Stimulated activated naive B cell treated with anti-CD40 and anti-IgM and Interleukin-4, amounts not matched to agents 10 μg/mL and 1 μg/mL and 100 μg/mL, for 72 hours (primary cell): ENCODE results near the gene TFDP2.
A peak's percentile ranks its signal among the peaks of the same experiment; 100 is the strongest.

ENCODE experiments used
- ATAC-seq, 2 donors: fragments of 150-1000 bp; cut with Tn5 transposase; replicated peaks; 2 replicates each; pipeline ENCODE4 v1.10.0; 2021; ENCODE audit warnings: moderate library complexity in 1 of 2
- DNase-seq: peaks from one replicate; pipeline ENCODE4 v3.0.0; 2021
- H3K27ac Mint-ChIP-seq: one replicate; pipeline ENCODE4 v1.8.0; 2022; ENCODE audit warnings: mild to moderate bottlenecking, mixed read lengths
- H3K27me3 Mint-ChIP-seq, 2 donors: one replicate each; pipeline ENCODE4 v1.8.0; 2022; ENCODE audit warnings: mixed read lengths in 2 of 2
- H3K36me3 Mint-ChIP-seq, 2 donors: one replicate each; pipeline ENCODE4 v1.8.0; 2022; ENCODE audit warnings: mixed read lengths in 2 of 2, mild to moderate bottlenecking in 1 of 2
- H3K4me1 Mint-ChIP-seq, 2 donors: one replicate each; pipeline ENCODE4 v1.8.0; 2022; ENCODE audit warnings: mixed read lengths in 2 of 2, mild to moderate bottlenecking in 1 of 2
- H3K4me3 Mint-ChIP-seq, 2 donors: one replicate each; pipeline ENCODE4 v1.8.0; 2022; ENCODE audit warnings: mild to moderate bottlenecking in 2 of 2, mixed read lengths in 2 of 2, moderate library complexity in 1 of 2
- H3K9me3 Mint-ChIP-seq, 2 donors: one replicate each; pipeline ENCODE4 v1.8.0; 2022; ENCODE audit warnings: mixed read lengths in 2 of 2, mild to moderate bottlenecking in 1 of 2

Gene TFDP2

GRCh38 chr3:141965471-141965870 is 183.9 kb downstream of the TFDP2 start:
- DNase-seq (no peak), ATAC-seq (no peak)
- no peaks in the 10 kb centered on the region for H3K27me3 Mint-ChIP-seq
- no peak overlapping the region for H3K4me3 Mint-ChIP-seq
- H3K9me3 Mint-ChIP-seq, result no peaks in the 10 kb centered on the region
- no peaks in the 10 kb centered on the region for H3K4me1 Mint-ChIP-seq
- peaks cover 8 to 15% of the 10 kb centered on the region in 2 donors for H3K36me3 Mint-ChIP-seq
- no peak overlapping the region for H3K27ac Mint-ChIP-seq

GRCh38 chr3:141963301-141963700 is 186.0 kb downstream of the TFDP2 start:
- H3K4me3 Mint-ChIP-seq, result no peak overlapping the region
- no peak overlapping the region for H3K27ac Mint-ChIP-seq
- no peak for ATAC-seq
- H3K27me3 Mint-ChIP-seq, result no peaks in the 10 kb centered on the region
- peaks cover 11 to 19% of the 10 kb centered on the region in 2 donors for H3K36me3 Mint-ChIP-seq
- no peaks in the 10 kb centered on the region for H3K9me3 Mint-ChIP-seq
- no peak for DNase-seq
- H3K4me1 Mint-ChIP-seq, result no peaks in the 10 kb centered on the region

- Mint-ChIP-seq H3K27ac (no peak overlapping the region), H3K9me3 (no peaks in the 10 kb centered on the region), H3K36me3 (peaks cover 4 to 25% of the 10 kb centered on the region in 2 donors), H3K4me3 (no peak overlapping the region), H3K4me1 (no peaks in the 10 kb centered on the region), H3K27me3 (no peaks in the 10 kb centered on the region)
- no peak for ATAC-seq
- DNase-seq, result no peak
These were observed 188.6 kb downstream of the TFDP2 start for GRCh38 chr3:141960731-141961130.

- Mint-ChIP-seq H3K4me3 (no peak overlapping the region), H3K9me3 (no peaks in the 10 kb centered on the region), H3K4me1 (peaks cover 4 to 6% of the 10 kb centered on the region in 2 donors), H3K36me3 (peaks cover 3 to 25% of the 10 kb centered on the region in 2 donors), H3K27ac (no peak overlapping the region), H3K27me3 (no peaks in the 10 kb centered on the region)
- no peak for DNase-seq
- ATAC-seq, result no peak
These were observed 189.5 kb downstream of the TFDP2 start for GRCh38 chr3:141959589-141960554.

GRCh38 chr3:141955175-141955574 is 194.2 kb downstream of the TFDP2 start:
- ATAC-seq (no peak), DNase-seq (no peak)
- H3K4me3 Mint-ChIP-seq, result no peak overlapping the region
- peaks cover 6 to 30% of the 10 kb centered on the region in 2 donors for H3K36me3 Mint-ChIP-seq
- H3K4me1 Mint-ChIP-seq, result peaks cover 9 to 17% of the 10 kb centered on the region in 2 donors
- H3K9me3 Mint-ChIP-seq, result no peaks in the 10 kb centered on the region
- peak overlapping the region; percentile 16 for H3K27ac Mint-ChIP-seq
- H3K27me3 Mint-ChIP-seq, result no peaks in the 10 kb centered on the region

- no peaks in the 10 kb centered on the region for H3K27me3 Mint-ChIP-seq
- no peak for DNase-seq
- H3K9me3 Mint-ChIP-seq, result no peaks in the 10 kb centered on the region
- peaks cover 11 to 18% of the 10 kb centered on the region in 2 donors for H3K4me1 Mint-ChIP-seq
- H3K4me3 Mint-ChIP-seq, result no peak overlapping the region
- no peak overlapping the region for H3K27ac Mint-ChIP-seq
- ATAC-seq, result no peak
- H3K36me3 Mint-ChIP-seq, result peaks cover 8 to 25% of the 10 kb centered on the region in 2 donors
These were observed 196.7 kb downstream of the TFDP2 start for GRCh38 chr3:141952611-141953010.

- peak; percentile 31 to 77 for ATAC-seq
These were observed 198.5 kb downstream of the TFDP2 start for GRCh38 chr3:141950572-141951493.

GRCh38 chr3:141949972-141950371 is 199.4 kb downstream of the TFDP2 start:
- Mint-ChIP-seq H3K27me3 (no peaks in the 10 kb centered on the region), H3K27ac (no peak overlapping the region), H3K4me1 (peaks cover 7 to 13% of the 10 kb centered on the region in 2 donors), H3K4me3 (no peak overlapping the region), H3K36me3 (peaks cover 8 to 19% of the 10 kb centered on the region in 2 donors), H3K9me3 (no peaks in the 10 kb centered on the region)
- DNase-seq (no peak), ATAC-seq (peak in 1 of 2 donors; percentile 62)

More at GRCh38 chr3:141950572-141951493, 198.5 kb downstream of the TFDP2 start:
- Mint-ChIP-seq H3K4me1 (peaks cover 11 to 18% of the 10 kb centered on the region in 2 donors), H3K27ac (no peak overlapping the region), H3K4me3 (no peak overlapping the region), H3K9me3 (no peaks in the 10 kb centered on the region), H3K36me3 (peaks cover 8 to 19% of the 10 kb centered on the region in 2 donors), H3K27me3 (no peaks in the 10 kb centered on the region)
- DNase-seq, result no peak

GRCh38 chr3:141949399-141949798 is 199.9 kb downstream of the TFDP2 start:
- DNase-seq (no peak), ATAC-seq (no peak)
- no peaks in the 10 kb centered on the region for H3K27me3 Mint-ChIP-seq
- no peak overlapping the region for H3K27ac Mint-ChIP-seq
- H3K4me1 Mint-ChIP-seq, result peaks cover 7 to 13% of the 10 kb centered on the region in 2 donors
- peaks cover 8 to 19% of the 10 kb centered on the region in 2 donors for H3K36me3 Mint-ChIP-seq
- H3K9me3 Mint-ChIP-seq, result no peaks in the 10 kb centered on the region
- H3K4me3 Mint-ChIP-seq, result no peak overlapping the region

- DNase-seq (no peak), ATAC-seq (no peak)
- H3K4me3 Mint-ChIP-seq, result no peak overlapping the region
- peaks cover 2 to 16% of the 10 kb centered on the region in 2 donors for H3K4me1 Mint-ChIP-seq
- H3K27ac Mint-ChIP-seq, result no peak overlapping the region
- peaks cover 5 to 6% of the 10 kb centered on the region in 2 donors for H3K36me3 Mint-ChIP-seq
- no peaks in the 10 kb centered on the region for H3K9me3 Mint-ChIP-seq
- no peaks in the 10 kb centered on the region for H3K27me3 Mint-ChIP-seq
These were observed 203.4 kb downstream of the TFDP2 start for GRCh38 chr3:141945726-141946485.

- H3K27me3 Mint-ChIP-seq, result no peaks in the 10 kb centered on the region
- H3K9me3 Mint-ChIP-seq, result no peaks in the 10 kb centered on the region
- peaks cover 2 to 15% of the 10 kb centered on the region in 2 donors for H3K4me1 Mint-ChIP-seq
- H3K36me3 Mint-ChIP-seq, result no peaks in the 10 kb centered on the region
- no peak for DNase-seq
- ATAC-seq, result no peak
- H3K4me3 Mint-ChIP-seq, result no peak overlapping the region
- no peak overlapping the region for H3K27ac Mint-ChIP-seq
These were observed 207.3 kb downstream of the TFDP2 start for GRCh38 chr3:141942006-141942405.

GRCh38 chr3:141941093-141941492 is 208.3 kb downstream of the TFDP2 start:
- H3K27me3 Mint-ChIP-seq, result no peaks in the 10 kb centered on the region
- no peaks in the 10 kb centered on the region for H3K36me3 Mint-ChIP-seq
- H3K4me3 Mint-ChIP-seq, result peak overlapping the region in 1 of 2 donors; percentile 36
- H3K4me1 Mint-ChIP-seq, result peaks cover 2 to 15% of the 10 kb centered on the region in 2 donors
- no peak overlapping the region for H3K27ac Mint-ChIP-seq
- H3K9me3 Mint-ChIP-seq, result no peaks in the 10 kb centered on the region
- DNase-seq, result no peak
- no peak for ATAC-seq

GRCh38 chr3:141940194-141940776 is 209.1 kb downstream of the TFDP2 start:
- H3K36me3 Mint-ChIP-seq, result no peaks in the 10 kb centered on the region
- no peak overlapping the region for H3K27ac Mint-ChIP-seq
- no peaks in the 10 kb centered on the region for H3K9me3 Mint-ChIP-seq
- H3K4me3 Mint-ChIP-seq, result peak overlapping the region in 1 of 2 donors; percentile 25
- peak in 1 of 2 donors; percentile 49 for ATAC-seq
- peaks cover 2 to 15% of the 10 kb centered on the region in 2 donors for H3K4me1 Mint-ChIP-seq
- no peaks in the 10 kb centered on the region for H3K27me3 Mint-ChIP-seq
- DNase-seq, result no peak
